Parathyroid adenoma (tissue), 2 donors: Measurements from ENCODE around the gene TLE1.

ENCODE experiments used
- H2AFZ ChIP-seq: fragments of 300-600 bp; sonication (generic); one replicate; pipeline ENCODE4 v1.7.0; 2017; ENCODE audit warnings: antibody characterized with exemption, mild to moderate bottlenecking
- H3K27ac ChIP-seq: fragments of 300-600 bp; sonication (generic); one replicate; pipeline ENCODE4 v1.7.0; 2017
- H3K27me3 ChIP-seq: fragments of 300-600 bp; sonication (generic); one replicate; pipeline ENCODE4 v1.7.0; 2017; ENCODE audit warnings: low read length; ENCODE audit not compliant: control insufficient read depth, insufficient read depth
- H3K36me3 ChIP-seq: fragments of 300-600 bp; sonication (generic); one replicate; pipeline ENCODE4 v1.7.0; 2017; ENCODE audit warnings: low read length; ENCODE audit not compliant: control insufficient read depth, insufficient read depth
- H3K4me1 ChIP-seq: fragments of 300-600 bp; sonication (generic); one replicate; pipeline ENCODE4 v1.7.0; 2017; ENCODE audit warnings: control low read depth
- H3K4me2 ChIP-seq: fragments of 300-600 bp; sonication (generic); one replicate; pipeline ENCODE4 v1.7.0; 2017; ENCODE audit warnings: low read length
- H3K4me3 ChIP-seq: fragments of 300-600 bp; sonication (generic); one replicate; pipeline ENCODE4 v1.7.0; 2017; ENCODE audit warnings: low read depth, low read length
- H3K79me2 ChIP-seq: fragments of 300-600 bp; sonication (generic); one replicate; pipeline ENCODE4 v1.7.0; 2017; ENCODE audit warnings: control low read depth
- H3K9ac ChIP-seq: fragments of 300-600 bp; sonication (generic); one replicate; pipeline ENCODE4 v1.7.0; 2017; ENCODE audit warnings: mild to moderate bottlenecking
- H3K9me3 ChIP-seq: fragments of 300-600 bp; sonication (generic); one replicate; pipeline ENCODE4 v1.7.0; 2017; ENCODE audit warnings: low read length; ENCODE audit not compliant: control insufficient read depth
- CTCF ChIP-seq: fragments of 300-600 bp; sonication (generic); IDR thresholded peaks from one replicate; pipeline ENCODE4 v1.7.0; 2017; ENCODE audit warnings: antibody characterized with exemption, mild to moderate bottlenecking
- donor health status: primary hyperparathyroidism.

Gene TLE1

GRCh38 chr9:81543695-81544094 lies 145.7 kb downstream of the TLE1 start:
- TF ChIP-seq CTCF = no peak
- Histone ChIP-seq H3K9ac (no peak overlapping the region), H2AFZ (no peak overlapping the region), H3K27ac (no peak overlapping the region), H3K4me3 (no peak overlapping the region), H3K9me3 (no peaks in the 10 kb centered on the region), H3K79me2 (no peaks in the 10 kb centered on the region), H3K4me1 (no peaks in the 10 kb centered on the region), H3K27me3 (no peaks in the 10 kb centered on the region), H3K4me2 (no peak overlapping the region), H3K36me3 (no peaks in the 10 kb centered on the region)

- Histone ChIP-seq H3K4me1 (no peaks in the 10 kb centered on the region), H3K27ac (no peak overlapping the region), H3K79me2 (no peaks in the 10 kb centered on the region), H3K36me3 (no peaks in the 10 kb centered on the region), H3K4me2 (no peak overlapping the region), H2AFZ (no peak overlapping the region), H3K9ac (no peak overlapping the region), H3K4me3 (no peak overlapping the region), H3K27me3 (no peaks in the 10 kb centered on the region), H3K9me3 (no peaks in the 10 kb centered on the region)
- TF ChIP-seq CTCF = no peak
These were observed 147.0 kb downstream of the TLE1 start for GRCh38 chr9:81542118-81542889.

- H3K9ac ChIP-seq = no peak overlapping the region
- no peaks in the 10 kb centered on the region for H3K27me3 ChIP-seq
- no peak overlapping the region for H3K27ac ChIP-seq
- no peak overlapping the region for H3K4me2 ChIP-seq
- no peaks in the 10 kb centered on the region for H3K4me1 ChIP-seq
- TF ChIP-seq CTCF = no peak
- H3K4me3 ChIP-seq = no peak overlapping the region
- H3K9me3 ChIP-seq = no peaks in the 10 kb centered on the region
- no peaks in the 10 kb centered on the region for H3K36me3 ChIP-seq
- H2AFZ ChIP-seq = no peak overlapping the region
- H3K79me2 ChIP-seq = no peaks in the 10 kb centered on the region
These were observed 149.1 kb downstream of the TLE1 start for GRCh38 chr9:81540142-81540710.

- Histone ChIP-seq H3K27me3 (no peaks in the 10 kb centered on the region), H3K4me2 (no peak overlapping the region), H3K4me1 (no peaks in the 10 kb centered on the region), H3K4me3 (no peak overlapping the region), H3K9me3 (no peaks in the 10 kb centered on the region), H3K79me2 (no peaks in the 10 kb centered on the region), H2AFZ (no peak overlapping the region), H3K27ac (no peak overlapping the region), H3K36me3 (no peaks in the 10 kb centered on the region), H3K9ac (no peak overlapping the region)
- no peak for TF ChIP-seq CTCF
These were observed 150.0 kb downstream of the TLE1 start for GRCh38 chr9:81539317-81539716.

GRCh38 chr9:81538890-81539289 lies 150.5 kb downstream of the TLE1 start:
- Histone ChIP-seq H3K4me3 (no peak overlapping the region), H3K79me2 (no peaks in the 10 kb centered on the region), H3K27me3 (no peaks in the 10 kb centered on the region), H3K9me3 (no peaks in the 10 kb centered on the region), H3K27ac (no peak overlapping the region), H3K4me2 (no peak overlapping the region), H2AFZ (no peak overlapping the region), H3K9ac (no peak overlapping the region), H3K36me3 (no peaks in the 10 kb centered on the region), H3K4me1 (no peaks in the 10 kb centered on the region)
- TF ChIP-seq CTCF = no peak
